Measurements from ENCODE around the gene ADAM19. TPM values are rescaled to one million over a fixed set of nuclear protein-coding genes. Genes with fewer than 3 reads are reported as not detected.

Gene ADAM19
- total and polyA plus RNA-seq, 2 experiments from 2014 or later = 9.1 to 13.2 TPM

GRCh38 chr5:157542282-157543000 lies 33.1 kb downstream of the ADAM19 start (continued):
- TF ChIP-seq NANOG (IDR thresholded peaks at IDR 0.05; ENCODE audit: borderline replicate concordance) = no peak
- no peak for TF ChIP-seq REST (IDR thresholded peaks at IDR 0.05; ENCODE audit: unreplicated experiment)
- no peak for TF ChIP-seq STAT1 (IDR thresholded peaks at IDR 0.05; ENCODE audit: unreplicated experiment)

- no peak overlapping the region for H2AFZ ChIP-seq
- H3K4me2 ChIP-seq = no peak overlapping the region; the same call in 1 of the 2 replicates
- no peaks in the 10 kb centered on the region for H3K36me3 ChIP-seq (ENCODE audit: insufficient read depth)
- Mint-ChIP-seq H3K27me3 (ENCODE audit: insufficient read depth, low read depth, poor library complexity) (no peaks in the 10 kb centered on the region), H3K4me1 (peaks cover 15% of the 10 kb centered on the region), H3K4me3 (no peak overlapping the region; the same call in 2 of the 3 replicates), H3K9me3 (no peaks in the 10 kb centered on the region), H3K27ac (no peak overlapping the region), H3K36me3 (ENCODE audit: low read depth) (peaks cover 5% of the 10 kb centered on the region)
- ATAC-seq (no peak), DNase-seq (ENCODE audit: low spot score) (no peak)
- no peak overlapping the region for H3K27ac ChIP-seq (ENCODE audit: low read depth)
- no peaks in the 10 kb centered on the region for H3F3A ChIP-seq (replicated peaks; ENCODE audit: low read depth)
- H4K20me1 ChIP-seq (replicated peaks; ENCODE audit: insufficient read depth) = peaks cover 3% of the 10 kb centered on the region; the same call in 1 of the 2 replicates
- H3K27me3 ChIP-seq (ENCODE audit: insufficient read depth) = no peaks in the 10 kb centered on the region
- peaks cover 4% of the 10 kb centered on the region; the same call in 1 of the 2 replicates for H3K4me1 ChIP-seq (ENCODE audit: insufficient read depth)
- H3K79me2 ChIP-seq (replicated peaks; ENCODE audit: insufficient read depth) = 0 out of 2 replicates have a peak, but pooled peaks cover 7% of the 10 kb centered on the region
- H3K4me3 ChIP-seq = no peak overlapping the region
- H3K9me2 ChIP-seq (ENCODE audit: insufficient read depth) = no peaks in the 10 kb centered on the region
- TF ChIP-seq POLR2AphosphoS5 (IDR thresholded peaks at IDR 0.05; ENCODE audit: low read depth) (no peak), ZNF462 (CRISPR knock-in tag; IDR thresholded peaks at IDR 0.05) (no peak), ZNF114 (CRISPR knock-in tag; IDR thresholded peaks at IDR 0.05) (no peak), EZH2 (IDR thresholded peaks at IDR 0.05; ENCODE audit: low read depth, unreplicated experiment) (no peak), CREB1 (CRISPR knock-in tag; IDR thresholded peaks at IDR 0.05; ENCODE audit: low read depth) (no peak), NANOG (IDR thresholded peaks at IDR 0.05; ENCODE audit: borderline replicate concordance) (no peak), CTCF (conservative IDR thresholded peaks at IDR 0.05; ENCODE audit: low read depth in 2 of 2) (no peak), ZNF331 (CRISPR knock-in tag; IDR thresholded peaks at IDR 0.05; ENCODE audit: low read depth) (no peak), STAT1 (IDR thresholded peaks at IDR 0.05; ENCODE audit: unreplicated experiment) (no peak), JUNB (IDR thresholded peaks at IDR 0.05; ENCODE audit: unreplicated experiment) (no peak), EZH2phosphoT487 (IDR thresholded peaks at IDR 0.05; ENCODE audit: unreplicated experiment) (no peak)
Observed at GRCh38 chr5:157541447-157542118, 34.0 kb downstream of the ADAM19 start.

All from GM23338 (cell line).